Activated T-cell treated with anti-CD3 and anti-CD28 coated beads for 4 hours (primary cell): Measurements from ENCODE around the gene BFSP1.

Experiments
- DNase-seq: peaks from one replicate; pipeline ENCODE4 v3.0.0-alpha.2; 2020

Gene BFSP1

GRCh38 chr20:17457079-17457478, 74.1 kb downstream of the BFSP1 start:
- no peak for DNase-seq

GRCh38 chr20:17456279-17456678, 74.9 kb downstream of the BFSP1 start:
- DNase-seq = no peak

- DNase-seq = no peak
Measured at GRCh38 chr20:17453592-17453991, 77.6 kb downstream of the BFSP1 start.

GRCh38 chr20:17452441-17452840, 78.7 kb downstream of the BFSP1 start:
- no peak for DNase-seq

- no peak for DNase-seq
Measured at GRCh38 chr20:17449031-17449430, 82.1 kb downstream of the BFSP1 start.

- no peak for DNase-seq
Measured at GRCh38 chr20:17448071-17448470, 83.1 kb downstream of the BFSP1 start.

GRCh38 chr20:17446171-17446570, 85.0 kb downstream of the BFSP1 start:
- no peak for DNase-seq

GRCh38 chr20:17445543-17445942, 85.6 kb downstream of the BFSP1 start:
- no peak for DNase-seq

- DNase-seq = no peak
Measured at GRCh38 chr20:17444091-17444490, 87.1 kb downstream of the BFSP1 start.
